ENCODE measurements around the gene CDH13.

The CDH13 gene

DNA sequence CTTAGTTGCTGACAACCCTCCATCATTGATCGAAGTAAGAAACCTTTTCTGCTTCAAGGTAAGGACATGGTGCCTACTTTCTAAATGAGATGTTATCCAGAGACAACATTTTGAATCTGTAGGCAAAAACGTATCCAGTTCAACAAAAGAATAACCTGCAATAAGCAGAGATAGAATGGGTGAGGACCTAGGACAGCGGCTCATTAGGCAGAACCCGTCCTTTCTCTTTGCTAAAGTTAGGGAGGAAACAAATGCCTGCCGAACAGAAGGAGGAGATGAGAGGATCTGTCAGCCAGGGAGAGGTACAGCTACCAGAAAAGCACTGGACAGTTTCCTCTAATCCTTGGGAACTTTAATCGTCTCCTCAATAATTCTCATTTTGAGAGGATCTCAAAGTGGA lies 183.3 kb downstream of the CDH13 start:
- Histone ChIP-seq H3K9ac (ENCODE audit: low read length) (no peak overlapping the region), H3K4me3 (ENCODE audit: low read length) (no peak overlapping the region), H3K4me1 (ENCODE audit: control insufficient read depth, low read depth, low read length) (no peaks in the 10 kb centered on the region), H3K4me2 (ENCODE audit: low read length) (no peak overlapping the region), H3K18ac (ENCODE audit: low read length) (no peak overlapping the region), H3K36me3 (ENCODE audit: control insufficient read depth, insufficient read depth, low read length) (no peaks in the 10 kb centered on the region), H2BK5ac (ENCODE audit: low read length) (no peak overlapping the region), H4K8ac (ENCODE audit: low read depth, low read length) (no peak overlapping the region), H3K27ac (ENCODE audit: low read depth, low read length) (no peak overlapping the region), H3K79me1 (ENCODE audit: low read length) (no peaks in the 10 kb centered on the region), H2BK15ac (replicated peaks; ENCODE audit: low read depth) (no peak overlapping the region), H2AK5ac (ENCODE audit: low read length) (no peak overlapping the region), H3K23ac (ENCODE audit: low read length) (no peak overlapping the region), H3K27me3 (ENCODE audit: insufficient read depth, low read length, poor library complexity) (no peaks in the 10 kb centered on the region), H3K4ac (ENCODE audit: low read depth, low read length) (no peak overlapping the region), H2BK120ac (ENCODE audit: low read depth, low read length) (no peak overlapping the region), H3K56ac (ENCODE audit: low read length) (no peak overlapping the region), H4K5ac (ENCODE audit: low read length) (no peak overlapping the region), H3K79me2 (ENCODE audit: control insufficient read depth, insufficient read depth, low read length) (no peaks in the 10 kb centered on the region)
- DNase-seq, result no peak
- no CpG with 5 or more reads among the region's 6 CpGs for WGBS (ENCODE audit: extremely low coverage, insufficient coverage, low lambda C conversion rate)

DNA sequence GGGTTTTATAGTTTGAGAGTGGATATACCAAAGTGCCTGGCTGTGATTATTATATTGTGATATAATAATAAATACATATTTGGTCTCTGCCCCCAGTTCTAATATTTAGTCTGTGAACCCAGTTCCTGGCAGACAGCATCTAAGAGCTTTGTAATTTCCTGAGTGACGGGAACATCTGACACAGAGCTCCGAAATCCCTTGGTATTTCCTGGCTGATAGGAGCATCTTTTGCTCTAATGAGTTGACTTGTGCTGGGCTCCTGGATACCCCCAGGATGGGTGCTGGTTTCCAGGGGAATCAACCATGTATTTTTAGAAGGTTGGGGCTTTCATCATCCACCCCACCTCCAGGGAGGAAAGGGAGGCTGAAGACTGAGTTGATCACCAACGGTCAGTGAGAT lies 187.3 kb downstream of the CDH13 start:
- Histone ChIP-seq H3K4me3 (ENCODE audit: low read length) (no peak overlapping the region), H3K56ac (ENCODE audit: low read length) (no peak overlapping the region), H3K23ac (ENCODE audit: low read length) (no peak overlapping the region), H4K5ac (ENCODE audit: low read length) (no peak overlapping the region), H2BK5ac (ENCODE audit: low read length) (no peak overlapping the region), H2BK15ac (replicated peaks; ENCODE audit: low read depth) (no peak overlapping the region), H3K18ac (ENCODE audit: low read length) (no peak overlapping the region), H3K79me1 (ENCODE audit: low read length) (no peaks in the 10 kb centered on the region), H3K4me2 (ENCODE audit: low read length) (no peak overlapping the region), H2BK120ac (ENCODE audit: low read depth, low read length) (no peak overlapping the region), H3K36me3 (ENCODE audit: control insufficient read depth, insufficient read depth, low read length) (no peaks in the 10 kb centered on the region), H3K79me2 (ENCODE audit: control insufficient read depth, insufficient read depth, low read length) (no peaks in the 10 kb centered on the region), H3K4me1 (ENCODE audit: control insufficient read depth, low read depth, low read length) (no peaks in the 10 kb centered on the region), H3K9ac (ENCODE audit: low read length) (no peak overlapping the region), H3K27me3 (ENCODE audit: insufficient read depth, low read length, poor library complexity) (no peaks in the 10 kb centered on the region), H3K4ac (ENCODE audit: low read depth, low read length) (no peak overlapping the region), H4K8ac (ENCODE audit: low read depth, low read length) (no peak overlapping the region), H3K27ac (ENCODE audit: low read depth, low read length) (no peak overlapping the region), H2AK5ac (ENCODE audit: low read length) (no peak overlapping the region)
- WGBS (ENCODE audit: extremely low coverage, insufficient coverage, low lambda C conversion rate), result no CpG with 5 or more reads among the region's 3 CpGs
- DNase-seq, result no peak

DNA sequence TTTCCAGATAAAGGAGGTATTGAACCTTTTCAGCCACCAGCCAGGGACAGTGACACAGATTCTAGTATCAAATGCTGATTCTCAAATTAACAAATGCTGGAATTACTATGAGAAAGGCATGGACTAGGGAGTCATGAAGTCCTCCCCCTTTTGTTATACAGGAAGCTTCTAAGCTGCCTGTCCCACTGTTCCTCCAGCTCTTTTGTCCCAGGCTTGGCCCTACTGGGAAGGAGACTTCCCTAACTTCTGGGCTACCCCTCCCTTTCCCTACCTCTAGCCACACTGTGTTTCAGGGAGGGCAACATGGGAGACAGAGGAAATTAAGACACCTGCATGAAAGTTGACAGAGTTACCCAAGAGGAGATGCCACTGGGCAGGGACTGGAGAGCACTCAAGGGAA lies 192.5 kb downstream of the CDH13 start:
- H3K4me2 ChIP-seq (ENCODE audit: low read length), result no peak overlapping the region
- H3K36me3 ChIP-seq (ENCODE audit: control insufficient read depth, insufficient read depth, low read length), result no peaks in the 10 kb centered on the region
- H3K79me2 ChIP-seq (ENCODE audit: control insufficient read depth, insufficient read depth, low read length), result no peaks in the 10 kb centered on the region
- no peak overlapping the region for H3K4ac ChIP-seq (ENCODE audit: low read depth, low read length)
- H3K23ac ChIP-seq (ENCODE audit: low read length), result no peak overlapping the region
- no peak for DNase-seq
- no peak overlapping the region for H3K27ac ChIP-seq (ENCODE audit: low read depth, low read length)
- H3K27me3 ChIP-seq (ENCODE audit: insufficient read depth, low read length, poor library complexity), result no peaks in the 10 kb centered on the region
- no peak overlapping the region for H4K5ac ChIP-seq (ENCODE audit: low read length)
- H3K79me1 ChIP-seq (ENCODE audit: low read length), result no peaks in the 10 kb centered on the region
- H2BK15ac ChIP-seq (replicated peaks; ENCODE audit: low read depth), result no peak overlapping the region
- no peak overlapping the region for H2BK5ac ChIP-seq (ENCODE audit: low read length)
- no peak overlapping the region for H3K18ac ChIP-seq (ENCODE audit: low read length)
- no peak overlapping the region for H4K8ac ChIP-seq (ENCODE audit: low read depth, low read length)
- no peaks in the 10 kb centered on the region for H3K4me1 ChIP-seq (ENCODE audit: control insufficient read depth, low read depth, low read length)
- H2AK5ac ChIP-seq (ENCODE audit: low read length), result no peak overlapping the region
- H3K56ac ChIP-seq (ENCODE audit: low read length), result no peak overlapping the region
- H3K4me3 ChIP-seq (ENCODE audit: low read length), result no peak overlapping the region
- no peak overlapping the region for H3K9ac ChIP-seq (ENCODE audit: low read length)
- H2BK120ac ChIP-seq (ENCODE audit: low read depth, low read length), result no peak overlapping the region

- no peak overlapping the region for H4K8ac ChIP-seq (ENCODE audit: low read depth, low read length)
- H3K4me3 ChIP-seq (ENCODE audit: low read length), result no peak overlapping the region
- no peaks in the 10 kb centered on the region for H3K27me3 ChIP-seq (ENCODE audit: insufficient read depth, low read length, poor library complexity)
- H3K36me3 ChIP-seq (ENCODE audit: control insufficient read depth, insufficient read depth, low read length), result no peaks in the 10 kb centered on the region
- H2AK5ac ChIP-seq (ENCODE audit: low read length), result no peak overlapping the region
- no peak overlapping the region for H2BK120ac ChIP-seq (ENCODE audit: low read depth, low read length)
- H3K23ac ChIP-seq (ENCODE audit: low read length), result no peak overlapping the region
- no peak overlapping the region for H2BK15ac ChIP-seq (replicated peaks; ENCODE audit: low read depth)
- no peak overlapping the region for H3K18ac ChIP-seq (ENCODE audit: low read length)
- no peak for DNase-seq
- no peaks in the 10 kb centered on the region for H3K79me2 ChIP-seq (ENCODE audit: control insufficient read depth, insufficient read depth, low read length)
- no peak overlapping the region for H3K56ac ChIP-seq (ENCODE audit: low read length)
- H3K4ac ChIP-seq (ENCODE audit: low read depth, low read length), result no peak overlapping the region
- no peak overlapping the region for H4K5ac ChIP-seq (ENCODE audit: low read length)
- H3K27ac ChIP-seq (ENCODE audit: low read depth, low read length), result no peak overlapping the region
- H3K79me1 ChIP-seq (ENCODE audit: low read length), result no peaks in the 10 kb centered on the region
- no CpG with 5 or more reads among the region's 2 CpGs for WGBS (ENCODE audit: extremely low coverage, insufficient coverage, low lambda C conversion rate)
- H2BK5ac ChIP-seq (ENCODE audit: low read length), result no peak overlapping the region
- H3K4me2 ChIP-seq (ENCODE audit: low read length), result no peak overlapping the region
- no peak overlapping the region for H3K9ac ChIP-seq (ENCODE audit: low read length)
- no peaks in the 10 kb centered on the region for H3K4me1 ChIP-seq (ENCODE audit: control insufficient read depth, low read depth, low read length)
Measured at GRCh38 chr16:82820855-82821254, 194.1 kb downstream of the CDH13 start.

DNA sequence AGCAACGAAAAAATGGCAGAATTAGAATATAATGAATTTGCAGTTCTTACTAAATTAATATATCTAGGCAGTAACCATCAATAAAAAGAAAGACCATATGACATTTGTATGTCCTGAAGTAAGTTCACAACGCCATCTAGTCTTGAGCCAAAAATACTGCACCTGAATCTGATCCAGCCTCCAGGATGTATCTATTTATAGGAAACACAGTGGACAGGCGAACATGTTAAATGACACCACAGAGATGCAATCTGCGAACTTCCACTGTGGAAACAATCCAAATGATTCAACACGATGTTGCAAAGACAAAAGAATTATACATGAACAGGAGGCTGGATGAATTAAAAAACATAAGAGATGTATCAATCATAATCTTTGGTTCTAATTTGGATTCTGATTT lies 197.6 kb downstream of the CDH13 start:
- H3K4me3 ChIP-seq (ENCODE audit: low read length), result no peak overlapping the region
- no peak overlapping the region for H4K8ac ChIP-seq (ENCODE audit: low read depth, low read length)
- H3K56ac ChIP-seq (ENCODE audit: low read length), result no peak overlapping the region
- H3K18ac ChIP-seq (ENCODE audit: low read length), result no peak overlapping the region
- H3K79me2 ChIP-seq (ENCODE audit: control insufficient read depth, insufficient read depth, low read length), result no peaks in the 10 kb centered on the region
- H3K4ac ChIP-seq (ENCODE audit: low read depth, low read length), result no peak overlapping the region
- no peak overlapping the region for H3K23ac ChIP-seq (ENCODE audit: low read length)
- no peak overlapping the region for H4K5ac ChIP-seq (ENCODE audit: low read length)
- no CpG with 5 or more reads among the region's 5 CpGs for WGBS (ENCODE audit: extremely low coverage, insufficient coverage, low lambda C conversion rate)
- no peak overlapping the region for H3K9ac ChIP-seq (ENCODE audit: low read length)
- no peak for DNase-seq
- H2BK5ac ChIP-seq (ENCODE audit: low read length), result no peak overlapping the region
- H3K4me2 ChIP-seq (ENCODE audit: low read length), result no peak overlapping the region
- no peaks in the 10 kb centered on the region for H3K79me1 ChIP-seq (ENCODE audit: low read length)
- no peaks in the 10 kb centered on the region for H3K4me1 ChIP-seq (ENCODE audit: control insufficient read depth, low read depth, low read length)
- H3K27ac ChIP-seq (ENCODE audit: low read depth, low read length), result no peak overlapping the region
- no peaks in the 10 kb centered on the region for H3K27me3 ChIP-seq (ENCODE audit: insufficient read depth, low read length, poor library complexity)
- H2BK120ac ChIP-seq (ENCODE audit: low read depth, low read length), result no peak overlapping the region
- H3K36me3 ChIP-seq (ENCODE audit: control insufficient read depth, insufficient read depth, low read length), result no peaks in the 10 kb centered on the region
- no peak overlapping the region for H2BK15ac ChIP-seq (replicated peaks; ENCODE audit: low read depth)
- no peak overlapping the region for H2AK5ac ChIP-seq (ENCODE audit: low read length)

- Histone ChIP-seq H3K56ac (ENCODE audit: low read length) (no peak overlapping the region), H4K8ac (ENCODE audit: low read depth, low read length) (no peak overlapping the region), H2BK120ac (ENCODE audit: low read depth, low read length) (no peak overlapping the region), H3K27me3 (ENCODE audit: insufficient read depth, low read length, poor library complexity) (no peaks in the 10 kb centered on the region), H2BK5ac (ENCODE audit: low read length) (no peak overlapping the region), H3K4me1 (ENCODE audit: control insufficient read depth, low read depth, low read length) (peaks cover 6% of the 10 kb centered on the region), H3K36me3 (ENCODE audit: control insufficient read depth, insufficient read depth, low read length) (no peaks in the 10 kb centered on the region), H3K23ac (ENCODE audit: low read length) (no peak overlapping the region), H3K4ac (ENCODE audit: low read depth, low read length) (no peak overlapping the region), H3K4me3 (ENCODE audit: low read length) (no peak overlapping the region), H2BK15ac (replicated peaks; ENCODE audit: low read depth) (peak overlapping the region; percentile 38), H3K79me2 (ENCODE audit: control insufficient read depth, insufficient read depth, low read length) (no peaks in the 10 kb centered on the region), H3K4me2 (ENCODE audit: low read length) (no peak overlapping the region), H3K27ac (ENCODE audit: low read depth, low read length) (no peak overlapping the region), H4K5ac (ENCODE audit: low read length) (no peak overlapping the region), H3K79me1 (ENCODE audit: low read length) (no peaks in the 10 kb centered on the region), H3K9ac (ENCODE audit: low read length) (no peak overlapping the region), H2AK5ac (ENCODE audit: low read length) (no peak overlapping the region), H3K18ac (ENCODE audit: low read length) (no peak overlapping the region)
- DNase-seq, result no peak
- no CpG with 5 or more reads among the region's 6 CpGs for WGBS (ENCODE audit: extremely low coverage, insufficient coverage, low lambda C conversion rate)
Measured at GRCh38 chr16:82829301-82829700, 202.5 kb downstream of the CDH13 start.

Measured in mesendoderm (in vitro differentiated cells).